ENCODE data around the gene TOP3A. TPM values are rescaled to one million over a fixed set of nuclear protein-coding genes. Genes with fewer than 3 reads are reported as not detected.

Gene TOP3A
- total RNA-seq, 2 experiments from 2014 or later, result 21.5 to 24.8 TPM

- intact Hi-C loops (cut with DNase I, micrococcal nuclease), result no loop called here
- Mint-ChIP-seq H3K36me3 (ENCODE audit: low read depth) (peaks cover 85% of the 10 kb centered on the region), H3K27ac (no peak overlapping the region), H3K4me1 (ENCODE audit: low read depth) (peaks cover 7% of the 10 kb centered on the region), H3K9me3 (no peaks in the 10 kb centered on the region), H3K27me3 (no peaks in the 10 kb centered on the region), H3K4me3 (no peak overlapping the region)
- no peak for TF ChIP-seq CTCF (IDR thresholded peaks at IDR 0.05)
- Histone ChIP-seq H3K36me3 (ENCODE audit: insufficient read depth, low read length) (peaks cover 71% of the 10 kb centered on the region), H3K27me3 (ENCODE audit: control insufficient read depth in 1 of 2, insufficient read depth in 2 of 2, low read length in 2 of 2) (no peaks in the 10 kb centered on the region), H3K27ac (ENCODE audit: low read depth in 1 of 2, low read length in 2 of 2) (no peak overlapping the region), H3K9me3 (ENCODE audit: control insufficient read depth in 1 of 2, insufficient read depth in 1 of 2, low read length in 2 of 2) (no peaks in the 10 kb centered on the region), H3K4me3 (ENCODE audit: low read length) (no peak overlapping the region), H3K4me1 (ENCODE audit: insufficient read depth, low read length) (peaks cover 14% of the 10 kb centered on the region)
- POLR2A ChIA-PET, result no interaction called here
- no peak for ATAC-seq (ENCODE audit: poor library complexity)
- CTCF ChIA-PET, result no interaction called here
- no peak for DNase-seq
These were observed 11.2 kb upstream of the TOP3A start for GRCh38 chr17:18326039-18326438.

- intact Hi-C loops (cut with DNase I, micrococcal nuclease), result loop anchor here in 1 of 2 experiments (5.0 kb wide), 1 partner anchor 77 kb away; no protein-coding TSS in a partner anchor
- TF ChIP-seq CTCF (IDR thresholded peaks at IDR 0.05), result no peak
- H3K27ac Mint-ChIP-seq, result no peak overlapping the region
These were observed 9.6 kb upstream of the TOP3A start for GRCh38 chr17:18324140-18325050.

GRCh38 chr17:18323507-18324139, 8.8 kb upstream of the TOP3A start:
- Mint-ChIP-seq H3K36me3 (ENCODE audit: low read depth) (peaks cover 91% of the 10 kb centered on the region), H3K27ac (no peak overlapping the region), H3K27me3 (no peaks in the 10 kb centered on the region), H3K4me1 (ENCODE audit: low read depth) (peaks cover 31% of the 10 kb centered on the region), H3K9me3 (no peaks in the 10 kb centered on the region), H3K4me3 (no peak overlapping the region)
- Histone ChIP-seq H3K4me1 (ENCODE audit: insufficient read depth, low read length) (peaks cover 36% of the 10 kb centered on the region), H3K27me3 (ENCODE audit: control insufficient read depth in 1 of 2, insufficient read depth in 2 of 2, low read length in 2 of 2) (no peaks in the 10 kb centered on the region), H3K27ac (ENCODE audit: low read depth in 1 of 2, low read length in 2 of 2) (no peak overlapping the region), H3K4me3 (ENCODE audit: low read length) (no peak overlapping the region), H3K36me3 (ENCODE audit: insufficient read depth, low read length) (peaks cover 77% of the 10 kb centered on the region), H3K9me3 (ENCODE audit: control insufficient read depth in 1 of 2, insufficient read depth in 1 of 2, low read length in 2 of 2) (no peaks in the 10 kb centered on the region)
- intact Hi-C loops (cut with DNase I, micrococcal nuclease), result loop anchor here in 1 of 2 experiments (5.0 kb wide), 1 partner anchor 76 kb away; no protein-coding TSS in a partner anchor
- no peak for TF ChIP-seq CTCF (IDR thresholded peaks at IDR 0.05)
- ATAC-seq (ENCODE audit: poor library complexity) (no peak), DNase-seq (no peak)
- CTCF ChIA-PET, result no interaction called here
- POLR2A ChIA-PET, result no interaction called here

More at GRCh38 chr17:18324140-18325050, 9.6 kb upstream of the TOP3A start:
- Histone ChIP-seq H3K27me3 (ENCODE audit: control insufficient read depth in 1 of 2, insufficient read depth in 2 of 2, low read length in 2 of 2) (no peaks in the 10 kb centered on the region), H3K27ac (ENCODE audit: low read depth in 1 of 2, low read length in 2 of 2) (no peak overlapping the region), H3K9me3 (ENCODE audit: control insufficient read depth in 1 of 2, insufficient read depth in 1 of 2, low read length in 2 of 2) (no peaks in the 10 kb centered on the region), H3K4me3 (ENCODE audit: low read length) (no peak overlapping the region), H3K36me3 (ENCODE audit: insufficient read depth, low read length) (peaks cover 78% of the 10 kb centered on the region), H3K4me1 (ENCODE audit: insufficient read depth, low read length) (peaks cover 28% of the 10 kb centered on the region)
- peaks cover 89% of the 10 kb centered on the region for H3K36me3 Mint-ChIP-seq (ENCODE audit: low read depth)
- CTCF ChIA-PET, result no interaction called here
- H3K27me3 Mint-ChIP-seq, result no peaks in the 10 kb centered on the region
- no peaks in the 10 kb centered on the region for H3K9me3 Mint-ChIP-seq
- H3K4me1 Mint-ChIP-seq (ENCODE audit: low read depth), result peaks cover 24% of the 10 kb centered on the region
- ATAC-seq (ENCODE audit: poor library complexity), result no peak
- no peak overlapping the region for H3K4me3 Mint-ChIP-seq
- DNase-seq, result no peak
- POLR2A ChIA-PET, result no interaction called here
